GM12878 (cell line): Measurements from ENCODE around the gene HK1. TPM values are rescaled to one million over a fixed set of nuclear protein-coding genes. Genes with fewer than 3 reads are reported as not detected.

Experiments used
- ATAC-seq: fragments of 200-7000 bp; cut with Tn5 transposase; 3 replicates; pipeline ENCODE4 v1.9.1; 2020; ENCODE audit warnings: mild to moderate bottlenecking, moderate library complexity
- BruUV-seq: library from RNA; stranded (reverse); fragments of 400-500 nt; replicated peaks from 2 replicates; lab custom pipeline; 2021; lab: Mats Ljungman, UMichigan
- CTCF ChIA-PET: fragments of 300-600 bp; sonication (Branson Sonifier 250); formaldehyde crosslinking; extraction: SDS; loops from one replicate; lab custom pipeline; 2021; ENCODE audit warnings: inconsistent platforms; lab: Yijun Ruan, JAX
- POLR2A ChIA-PET: fragments of 350-600 bp; formaldehyde crosslinking; extraction: SDS; loops from one replicate; lab custom pipeline; 2021; ENCODE audit warnings: inconsistent platforms; lab: Charles Lee
- RAD21 ChIA-PET: fragments of 300-600 bp; sonication (Branson Sonifier 250); formaldehyde crosslinking; loops from one replicate; lab custom pipeline; 2023; ENCODE audit warnings: antibody characterized with exemption; ENCODE audit not compliant: unreplicated experiment; lab: Charles Lee
- SMC1A ChIA-PET: fragments of 300-600 bp; sonication (Branson Sonifier 250); formaldehyde crosslinking; loops from one replicate; lab custom pipeline; 2023; ENCODE audit not compliant: unreplicated experiment, uncharacterized antibody; lab: Charles Lee
- DNase-seq: peaks from one replicate; pipeline ENCODE4 v3.0.0-alpha.2; 2011; ENCODE audit warnings: low read depth, low spot score
- FAIRE-seq: peaks from 3 replicates; lab custom pipeline; 2011; peaks lifted over from hg19 to GRCh38; lab: Jason Lieb, UNC
- H2AFZ ChIP-seq: 2 replicates; pipeline ENCODE4 v1.6.0; 2011; ENCODE audit warnings: low read depth, low read length, control low read depth; ENCODE audit not compliant: control insufficient read depth
- H3K27ac ChIP-seq: 2 replicates; pipeline ENCODE4 v1.5.1; 2011; ENCODE audit warnings: control low read depth; ENCODE audit not compliant: control insufficient read depth, insufficient read depth
- H3K27me3 ChIP-seq, 2 experiments: replicated peaks in 1 of 2; 2 replicates each; pipeline versions ENCODE4 v1.6.0 to v1.6.1; 2011; ENCODE audit warnings: low read length in 1 of 2; ENCODE audit not compliant: control insufficient read depth in 2 of 2, insufficient read depth in 2 of 2
- H3K36me3 ChIP-seq, 2 experiments: 2 replicates each; pipeline ENCODE4 v1.5.1; 2011; ENCODE audit warnings: low read length in 1 of 2; ENCODE audit not compliant: control insufficient read depth in 2 of 2, insufficient read depth in 2 of 2
- H3K4me1 ChIP-seq: 2 replicates; pipeline ENCODE4 v1.6.1; 2011; ENCODE audit warnings: mild to moderate bottlenecking, low read length, moderate library complexity, mixed read lengths; ENCODE audit not compliant: control insufficient read depth, insufficient read depth
- H3K4me2 ChIP-seq: 2 replicates; pipeline ENCODE4 v1.6.0; 2011; ENCODE audit warnings: control low read depth; ENCODE audit not compliant: control insufficient read depth, insufficient read depth
- H3K4me3 ChIP-seq: fragments of 200-600 bp; sonication (generic); 2 replicates; pipeline ENCODE4 v1.5.1; 2016
- H3K79me2 ChIP-seq: 2 replicates; pipeline ENCODE4 v1.6.0; 2011; ENCODE audit warnings: low read length; ENCODE audit not compliant: control insufficient read depth, insufficient read depth
- H3K9ac ChIP-seq: 2 replicates; pipeline ENCODE4 v1.8.0; 2011; ENCODE audit warnings: low read length, control low read depth, mixed read lengths; ENCODE audit not compliant: control insufficient read depth, insufficient read depth
- H3K9me3 ChIP-seq: replicated peaks from 3 replicates; pipeline ENCODE4 v1.5.1; 2011; ENCODE audit warnings: mild to moderate bottlenecking, low read length; ENCODE audit not compliant: control insufficient read depth, insufficient read depth
- H4K20me1 ChIP-seq: 2 replicates; pipeline ENCODE4 v1.6.0; 2011; ENCODE audit not compliant: control insufficient read depth, insufficient read depth
- ASH2L ChIP-seq: fragments of 300-600, 200-600 bp; sonication (generic); IDR thresholded peaks from 2 replicates; pipeline ENCODE4 v1.6.1; 2017; ENCODE audit warnings: low read depth, mild to moderate bottlenecking, borderline replicate concordance
- CBX3 ChIP-seq: fragments of 200-600 bp; sonication (generic); IDR thresholded peaks from 2 replicates; pipeline ENCODE4 v1.6.1; 2016; ENCODE audit warnings: low read depth, borderline replicate concordance
- CBX5 ChIP-seq: sonication (generic); IDR thresholded peaks from 2 replicates; pipeline ENCODE4 v1.6.1; 2016; ENCODE audit warnings: low read depth, moderate library complexity, mild to moderate bottlenecking, inconsistent platforms
- IRF3 ChIP-seq: fragments of 450-650 bp; IDR thresholded peaks from 2 replicates; pipeline ENCODE4 v1.6.1; 2014; ENCODE audit warnings: mild to moderate bottlenecking
- MTA3 ChIP-seq: IDR thresholded peaks from 2 replicates; pipeline ENCODE4 v1.6.1; 2012; ENCODE audit warnings: low read length, inconsistent platforms, borderline replicate concordance
- NFYA ChIP-seq: IDR thresholded peaks from 2 replicates; pipeline ENCODE4 v1.6.1; 2011; ENCODE audit warnings: low read depth, mild to moderate bottlenecking, low read length, improper control_type of control experiment, borderline replicate concordance
- NR2C2 ChIP-seq: IDR thresholded peaks from 2 replicates; pipeline ENCODE4 v1.6.1; 2011; ENCODE audit warnings: borderline replicate concordance, low read depth; ENCODE audit not compliant: control insufficient read depth, insufficient read length
- PKNOX1 ChIP-seq: fragments of 450-650 bp; IDR thresholded peaks from 2 replicates; pipeline ENCODE4 v1.6.1; 2016; ENCODE audit warnings: mild to moderate bottlenecking
- RAD21 ChIP-seq: IDR thresholded peaks from 2 replicates; pipeline ENCODE4 v1.6.1; 2011; ENCODE audit warnings: mild to moderate bottlenecking, low read depth, low read length, moderate library complexity; ENCODE audit not compliant: insufficient read depth
- SPI1 ChIP-seq: IDR thresholded peaks from 2 replicates; pipeline ENCODE4 v1.6.1; 2011; ENCODE audit warnings: low read depth, mild to moderate bottlenecking, low read length, moderate library complexity, borderline replicate concordance; ENCODE audit not compliant: insufficient read depth
- SUPT20H ChIP-seq: IDR thresholded peaks from 2 replicates; pipeline ENCODE4 v1.6.1; 2011; ENCODE audit warnings: low read depth, mild to moderate bottlenecking, low read length, moderate library complexity, borderline replicate concordance; ENCODE audit not compliant: control insufficient read depth
- WGBS: methylation state at CpG from one replicate; pipeline ENCODE4 v1.1.6; 2016; ENCODE audit warnings: low lambda C conversion rate; ENCODE audit not compliant: insufficient replicate concordance, insufficient coverage; ENCODE audit errors: missing lambda C conversion rate; 5-methylcytosine and 5-hydroxymethylcytosine counted together
- in situ Hi-C: fragments of 300-500 bp; cut with MboI; formaldehyde crosslinking; loops from 9 replicates; pipeline ENCODE4 v1.14.3; 2018; ENCODE audit warnings: mixed read lengths
- intact Hi-C: fragments of 100-400 bp; cut with micrococcal nuclease; formaldehyde crosslinking; loops from one replicate; pipeline ENCODE4 v1.14.2; 2022; ENCODE audit not compliant: unreplicated experiment
- polyA plus RNA-seq, 11 experiments: library from polyadenylated mRNA; depleted of rRNA in 4 of 11; unstranded in 6 of 11; stranded (reverse) in 5 of 11; fragments of >200 nt; fragmentation: Nextera tagmentation in 4 of 11; fragmentation: Illumina TruSeq in 1 of 11; extraction: Ambion mirVana in 4 of 11; extraction: Trizol in 1 of 11; gene quantifications; 1 replicate in 1 of 11; 2 replicates in 10 of 11; pipeline versions ENCODE4 v1.2.1 to v1.2.3, GENCODE V29; 2011 to 2016; ENCODE audit warnings: inconsistent platforms in 2 of 11, missing spikeins in 2 of 11, low read depth in 1 of 11
- total RNA-seq, 4 experiments: library from RNA; depleted of rRNA in 3 of 4; stranded (reverse); fragments of >200 nt in 3 of 4; fragmentation: Illumina TruSeq in 1 of 4; extraction: Trizol in 1 of 4; gene quantifications; 2 replicates each; pipeline versions ENCODE4 v1.2.1 to v1.2.3, GENCODE V29; 2013 to 2021

The HK1 gene
- total and polyA plus RNA-seq, 10 of the 15 experiments (the other 5 are each of a cell fraction or from before 2014, with no cell fraction given) = 3.4 to 77.3 (median 46.6) TPM

- H3K9me3 ChIP-seq = no peaks in the 10 kb centered on the region; the same call in 2 of the 3 replicates
- in situ Hi-C loops = no loop called here
- 69% methylated on average over 11 of the region's 11 CpGs for WGBS
Measured at GRCh38 chr10:69434926-69435325, 156.6 kb downstream of the HK1 start.

GRCh38 chr10:69435966-69436520 lies 157.7 kb downstream of the HK1 start:
- 45% methylated on average over 14 of the region's 14 CpGs for WGBS
- POLR2A ChIA-PET = interaction anchor here (1.0 kb wide), 1 partner anchor 15 kb away, joined by 3 read pairs; the partner anchor contains the start of gene TSPAN15
- RAD21 ChIA-PET = no interaction called here
- TF ChIP-seq CBX3 = no peak
- no peak for TF ChIP-seq NR2C2
- TF ChIP-seq SUPT20H = no peak
- no peak for TF ChIP-seq MTA3
- no peak for TF ChIP-seq PKNOX1
- TF ChIP-seq IRF3 = no peak
- no peak for TF ChIP-seq NFYA
- TF ChIP-seq SPI1 = no peak
- no peak for TF ChIP-seq CBX5
- no peak for TF ChIP-seq ASH2L

More at GRCh38 chr10:69434926-69435325, 156.6 kb downstream of the HK1 start:
- Histone ChIP-seq H3K4me3 (no peak overlapping the region), H3K27ac (no peak overlapping the region), H2AFZ (no peak overlapping the region), H3K27me3 (no peaks in the 10 kb centered on the region; a peak in 2 of 4 replicates), H3K4me2 (no peak overlapping the region), H3K9ac (no peak overlapping the region), H3K79me2 (no peaks in the 10 kb centered on the region), H3K4me1 (no peaks in the 10 kb centered on the region), H4K20me1 (no peaks in the 10 kb centered on the region), H3K36me3 (no peaks in the 10 kb centered on the region)
- RAD21 ChIA-PET = no interaction called here
- CTCF ChIA-PET = interaction anchor here (0.6 kb wide), 1 partner anchor 83 kb away, joined by 3 read pairs; no protein-coding TSS in a partner anchor
- ATAC-seq (no peak), FAIRE-seq (no peak), DNase-seq (no peak)
- intact Hi-C loops = no loop called here
- no peak for TF ChIP-seq RAD21
- SMC1A ChIA-PET = interaction anchor here (1.7 kb wide), 1 partner anchor 27 kb away, joined by 4 read pairs; no protein-coding TSS in a partner anchor
- POLR2A ChIA-PET = no interaction called here
- BruUV-seq = no TSS peak

More at GRCh38 chr10:69435966-69436520, 157.7 kb downstream of the HK1 start:
- H3K27me3 ChIP-seq = no peaks in the 10 kb centered on the region; a peak in 2 of 4 replicates
- DNase-seq = no peak
- intact Hi-C loops = no loop called here
- SMC1A ChIA-PET = interaction anchor here (1.7 kb wide), 1 partner anchor 28 kb away, joined by 4 read pairs; no protein-coding TSS in a partner anchor
- no peak for FAIRE-seq
- H4K20me1 ChIP-seq = no peaks in the 10 kb centered on the region
- H3K4me1 ChIP-seq = no peaks in the 10 kb centered on the region
- no peaks in the 10 kb centered on the region for H3K79me2 ChIP-seq
- no peak overlapping the region for H2AFZ ChIP-seq
- BruUV-seq = no TSS peak
- H3K4me3 ChIP-seq = no peak overlapping the region
- H3K36me3 ChIP-seq = no peaks in the 10 kb centered on the region
- no peak overlapping the region for H3K27ac ChIP-seq
- ATAC-seq = no peak
- no peak overlapping the region for H3K9ac ChIP-seq
- H3K4me2 ChIP-seq = no peak overlapping the region
- in situ Hi-C loops = no loop called here
- H3K9me3 ChIP-seq = no peaks in the 10 kb centered on the region; the same call in 2 of the 3 replicates
- CTCF ChIA-PET = interaction anchor here (1.0 kb wide), 1 partner anchor 29 kb away, joined by 3 read pairs; no protein-coding TSS in a partner anchor
